Activated CD4-positive, CD25-positive, alpha-beta regulatory T cell (primary cell): ENCODE measurements around the gene STAC.
"Not testable (repeated sequence)": the region's sequence is repeated elsewhere in the genome, so short reads cannot be mapped to it uniquely, and the experiment has no call there.

Source experiments
- DNase-seq, 4 experiments: peaks; one replicate each; lab custom pipeline; 2025; lab: John Stamatoyannopoulos, UW

The STAC gene

DNA sequence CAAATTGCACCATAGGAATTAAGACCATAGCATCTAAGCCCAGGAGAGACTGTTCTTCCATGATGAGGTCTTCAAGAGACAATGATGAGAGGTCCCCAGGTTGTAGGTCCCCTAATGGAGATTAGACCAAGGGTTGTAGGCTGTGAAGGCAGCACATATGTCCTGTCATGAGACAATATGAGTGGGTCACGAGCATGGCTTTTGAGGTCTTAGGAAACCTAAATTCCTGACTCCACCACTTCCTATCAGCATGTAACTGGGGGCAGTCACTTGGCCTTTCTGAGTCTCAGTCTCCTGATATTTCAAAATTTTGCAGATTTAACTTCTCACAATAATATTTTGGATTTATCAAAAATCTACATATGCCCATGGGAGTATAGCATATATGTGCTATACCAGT, 31.3 kb downstream of the STAC start:
- no peak for DNase-seq

DNA sequence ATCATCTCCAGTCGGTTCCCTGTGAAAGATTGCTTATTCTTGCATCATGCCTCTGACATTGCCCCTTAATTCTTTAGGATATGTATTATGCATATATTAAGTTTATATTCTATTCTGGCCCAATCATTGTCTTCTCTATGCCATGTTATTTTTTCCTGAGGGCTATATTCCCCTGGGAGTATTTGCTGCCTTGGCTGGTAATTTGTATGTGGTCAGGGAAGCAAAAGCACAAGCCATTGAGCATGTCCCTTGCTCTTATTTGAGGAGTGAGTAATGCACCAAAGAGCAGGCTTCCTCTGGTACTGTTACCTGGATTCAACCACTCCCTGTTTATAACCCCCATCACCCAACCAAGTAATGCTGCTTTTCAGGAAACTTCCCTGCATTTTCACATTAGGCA, 36.3 kb downstream of the STAC start:
- DNase-seq: no peak

DNA sequence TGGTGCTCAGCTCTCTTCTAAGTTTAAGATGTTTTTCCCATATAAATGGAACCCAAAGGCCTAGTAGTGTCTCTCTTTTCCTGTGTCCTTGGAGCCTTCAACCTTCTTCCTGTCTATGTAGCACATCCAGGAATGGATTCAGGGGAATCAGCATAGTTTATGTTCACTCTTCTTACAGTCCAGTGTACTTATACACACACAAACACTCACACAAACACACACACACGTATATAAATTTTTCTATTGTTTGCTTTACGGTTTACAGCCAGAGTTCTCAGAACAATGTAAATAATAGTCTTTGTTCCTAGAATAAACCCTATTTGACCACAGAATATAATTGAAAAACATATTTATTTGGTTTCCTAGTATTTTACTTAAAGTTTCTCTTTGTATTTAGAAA, 36.9 kb downstream of the STAC start:
- DNase-seq: no peak

DNA sequence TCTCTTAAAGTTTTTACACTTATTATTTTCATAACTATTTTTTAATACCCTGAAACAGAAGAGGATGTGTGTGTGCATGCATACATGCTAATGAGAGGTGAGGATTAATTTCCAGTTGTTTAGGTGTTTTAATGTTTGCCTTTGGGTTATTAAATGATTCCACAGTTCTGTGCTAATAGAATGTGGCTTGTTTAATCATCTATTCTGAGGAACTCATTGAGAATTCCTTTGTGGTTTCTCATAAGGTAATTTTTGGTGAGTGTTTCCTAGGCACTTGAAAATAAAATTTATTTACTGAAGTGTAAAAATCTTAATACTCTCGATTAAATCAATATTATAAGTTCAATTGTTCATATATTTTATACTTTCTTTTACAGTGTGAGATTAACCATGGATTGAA, 38.0 kb downstream of the STAC start:
- no peak for DNase-seq

DNA sequence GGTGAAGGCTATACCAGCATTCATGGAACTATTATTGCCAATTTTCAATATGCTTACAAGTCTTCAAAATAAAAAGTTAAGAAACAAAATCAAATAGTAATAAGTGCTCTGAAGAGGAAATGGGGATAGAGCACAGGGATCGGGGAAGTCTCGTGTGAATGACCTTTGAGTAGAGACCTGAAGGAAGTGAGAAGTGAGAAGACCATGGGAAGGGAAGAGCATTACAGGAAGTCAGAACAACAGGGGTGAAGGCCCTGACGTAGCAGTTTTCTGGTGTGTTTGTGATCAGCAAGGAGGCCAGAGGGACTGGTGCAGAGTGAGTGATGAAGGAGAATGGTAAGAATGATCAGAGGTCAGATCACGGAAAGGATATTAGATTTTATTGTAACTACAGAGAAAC, 48.1 kb downstream of the STAC start:
- no peak for DNase-seq

DNA sequence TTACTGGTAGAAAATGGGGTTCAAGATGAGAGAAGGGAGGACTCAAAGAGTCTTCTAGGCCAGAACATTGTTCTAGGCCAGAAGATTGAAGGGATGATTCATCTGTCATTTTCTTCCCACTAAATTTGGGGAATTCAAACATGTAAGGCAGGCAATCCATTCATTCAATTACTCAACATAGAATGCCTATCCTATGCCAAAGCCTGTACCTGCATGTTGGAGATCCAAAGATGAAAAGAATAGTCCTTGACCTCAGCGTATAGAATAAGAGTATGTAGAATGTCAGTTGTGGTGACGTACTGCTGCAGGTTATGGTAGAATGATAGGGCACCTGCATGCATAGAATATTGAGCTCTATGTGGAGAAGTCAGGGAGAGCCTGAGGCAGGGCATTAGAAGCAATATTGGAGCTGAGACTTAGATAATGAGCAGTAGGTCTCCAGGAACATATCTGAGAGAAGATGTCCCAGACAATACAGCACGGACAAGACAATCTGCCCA, 49.7 kb downstream of the STAC start:
- no peak for DNase-seq

DNA sequence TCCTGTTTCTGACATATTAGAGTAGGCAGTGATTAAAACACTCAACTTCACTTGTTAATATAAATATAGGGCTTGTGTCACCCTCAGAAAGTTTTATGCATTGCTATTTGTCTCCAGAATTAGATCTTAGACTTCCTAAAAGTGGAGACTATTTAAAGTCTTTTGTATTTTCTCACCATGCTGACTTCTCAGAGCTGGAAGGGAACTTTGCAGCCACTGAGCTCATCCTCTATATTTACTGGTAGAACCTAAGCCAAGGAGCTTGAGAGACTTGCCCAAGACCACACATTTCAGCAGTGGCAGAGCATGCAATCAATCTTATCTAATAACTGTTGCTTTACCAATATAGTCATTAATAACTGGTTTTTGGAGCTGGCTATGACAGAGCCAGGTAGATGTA, 53.2 kb downstream of the STAC start:
- DNase-seq: no peak

DNA sequence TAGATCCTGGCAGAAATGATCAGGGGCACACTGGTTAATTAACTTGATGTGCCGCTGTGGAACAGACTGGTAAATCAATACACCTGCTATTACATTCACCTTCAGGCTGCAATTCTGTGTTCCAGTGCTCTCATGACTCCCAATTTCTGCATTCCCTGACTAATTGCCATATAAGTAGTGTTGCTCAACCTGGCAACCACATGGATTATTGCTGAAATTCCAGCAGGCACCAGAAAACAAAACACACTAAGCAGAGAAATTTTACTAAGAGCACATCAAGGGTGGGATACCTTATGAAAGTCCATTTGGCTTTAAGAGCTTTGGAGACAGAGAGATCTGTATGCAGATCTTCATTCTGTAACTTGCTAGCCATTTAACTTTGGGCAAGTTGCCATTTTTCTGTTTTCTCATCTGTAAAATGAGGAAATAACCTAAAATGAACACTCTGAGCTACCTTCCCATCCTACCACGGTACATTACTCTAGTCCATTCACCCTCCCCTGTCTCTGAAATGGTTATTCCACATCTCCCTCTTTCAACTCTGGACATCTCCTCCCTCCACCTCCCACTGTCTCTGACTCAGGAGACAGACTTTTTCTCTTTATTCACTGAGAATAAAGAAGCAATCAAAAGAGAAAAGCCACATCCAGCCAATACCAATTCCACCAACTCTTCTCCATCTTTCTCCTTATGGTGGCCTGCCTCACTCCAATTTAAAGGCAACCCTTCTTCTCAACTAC, 54.6 kb downstream of the STAC start:
- no peak for DNase-seq

DNA sequence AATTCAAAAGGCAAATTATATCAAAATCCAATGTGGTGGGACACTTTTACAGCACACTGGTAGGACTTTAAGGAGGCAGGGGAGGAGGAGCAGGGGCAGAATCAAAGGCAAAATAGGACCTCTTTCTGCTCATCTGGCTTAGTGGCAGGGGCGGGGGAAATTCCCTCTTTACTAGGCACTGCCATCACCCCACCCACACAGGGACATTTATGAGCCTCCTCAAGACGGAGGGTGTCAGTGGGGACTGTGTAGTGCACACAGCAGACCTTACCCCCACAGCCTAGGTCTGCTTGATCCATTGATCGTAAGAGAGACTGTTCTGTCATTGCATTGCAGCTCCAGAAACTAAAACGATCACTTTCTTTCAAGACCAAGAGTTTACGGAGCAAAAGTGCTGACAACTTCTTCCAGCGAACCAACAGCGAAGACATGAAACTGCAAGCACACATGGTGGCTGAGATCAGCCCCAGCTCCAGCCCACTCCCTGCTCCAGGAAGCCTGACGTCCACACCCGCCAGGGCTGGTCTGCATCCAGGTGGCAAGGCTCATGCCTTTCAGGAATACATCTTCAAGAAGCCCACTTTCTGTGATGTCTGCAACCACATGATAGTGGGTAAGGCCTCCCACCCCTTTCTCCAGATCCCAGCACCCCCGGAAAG, 62.9 kb downstream of the STAC start:
- no peak for DNase-seq

DNA sequence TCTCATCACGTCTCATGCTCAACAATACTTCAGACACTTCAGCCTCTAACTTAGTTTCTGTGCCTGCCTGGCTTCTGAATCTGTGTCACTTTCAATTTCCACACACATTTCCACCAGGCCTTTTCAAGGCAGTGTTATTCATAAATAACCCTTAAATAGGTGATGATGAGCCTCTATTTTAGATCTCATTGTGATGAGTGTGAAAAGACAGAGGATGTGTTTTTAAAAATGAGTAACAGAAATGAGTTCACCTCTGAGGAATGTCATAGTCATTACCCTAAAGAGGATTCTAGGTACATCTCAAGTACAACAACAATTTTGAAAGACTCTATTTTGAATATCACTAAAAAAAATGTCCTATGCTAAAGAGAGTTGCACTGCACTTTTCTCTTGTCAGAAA, 64.6 kb downstream of the STAC start:
- no peak for DNase-seq

DNA sequence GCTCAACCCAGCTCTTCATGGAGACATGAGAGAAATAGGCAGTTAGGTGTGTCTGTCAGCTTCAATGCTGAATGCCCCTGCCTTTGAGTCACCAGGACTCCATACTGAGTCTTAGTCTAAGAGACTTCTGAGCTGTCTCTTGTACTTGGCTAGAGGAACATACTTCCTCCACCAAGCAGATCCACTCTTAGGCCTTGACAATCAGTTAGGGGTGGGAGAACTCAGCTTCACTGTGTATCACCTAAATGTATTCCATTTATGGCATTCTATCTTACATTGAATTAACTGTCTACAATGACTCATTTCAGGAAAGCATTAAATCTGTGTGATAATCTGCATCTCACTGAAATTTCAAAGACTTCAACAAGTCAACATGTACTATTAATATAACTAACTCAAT, 66.0 kb downstream of the STAC start:
- DNase-seq: no peak

DNA sequence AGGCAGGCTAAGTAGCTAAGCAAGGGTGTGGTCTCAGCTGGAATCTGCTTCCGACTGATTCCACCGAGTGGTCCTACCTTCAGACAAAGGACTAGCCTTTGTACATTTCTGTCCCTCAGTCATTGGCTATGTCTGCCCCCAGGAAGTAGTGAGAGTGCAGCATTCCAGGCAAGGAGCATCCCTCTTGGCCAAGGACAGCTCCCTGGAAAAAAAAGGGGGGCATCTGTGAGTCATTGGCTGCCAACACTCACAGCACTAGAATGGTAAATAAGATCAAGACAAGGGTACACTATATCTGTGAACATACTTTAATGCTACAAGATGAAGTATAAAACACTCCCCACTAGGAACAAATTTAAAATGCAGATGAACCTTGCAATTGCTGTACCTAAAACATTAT, 66.8 kb downstream of the STAC start:
- no peak for DNase-seq

DNA sequence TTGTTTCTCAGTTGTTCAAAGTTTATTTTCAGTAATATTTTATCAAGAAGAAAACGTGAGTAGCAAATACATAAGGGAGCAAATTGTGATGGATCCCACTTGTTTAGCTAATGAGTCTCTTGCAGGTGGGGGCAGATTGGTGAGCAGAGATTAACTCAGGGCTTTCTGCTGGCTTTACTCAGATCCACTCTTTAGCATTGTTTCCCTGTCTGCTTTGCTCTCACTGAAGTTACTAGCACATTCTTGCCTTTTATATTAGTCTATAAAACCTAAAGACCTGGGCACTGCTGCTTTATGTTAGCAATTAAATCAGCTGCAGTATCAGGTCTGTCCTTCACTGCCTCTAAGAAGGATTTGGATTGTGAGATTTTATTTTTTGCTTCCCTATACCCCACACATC, 71.5 kb downstream of the STAC start:
- no peak for DNase-seq

DNA sequence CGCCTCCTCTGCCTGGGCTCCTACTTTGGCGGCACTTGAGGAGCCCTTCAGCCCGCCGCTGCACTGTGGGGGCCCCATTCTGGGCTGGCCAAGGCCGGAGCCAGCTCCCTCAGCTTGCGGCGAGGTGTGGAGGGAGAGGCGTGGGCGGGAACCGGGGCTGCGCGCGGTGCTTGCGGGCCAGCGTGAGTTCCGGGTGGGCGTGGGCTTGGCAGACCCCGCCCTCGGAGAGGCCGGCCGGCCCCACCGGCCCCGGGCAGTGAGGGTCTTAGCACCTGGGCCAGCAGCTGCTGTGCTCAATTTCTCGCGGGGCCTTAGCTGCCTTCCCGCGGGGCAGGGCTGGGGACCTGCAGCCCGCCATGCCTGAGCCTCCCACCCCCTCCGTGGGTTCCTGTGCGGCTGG, 72.9 kb downstream of the STAC start:
- DNase-seq: not testable (repeated sequence)

DNA sequence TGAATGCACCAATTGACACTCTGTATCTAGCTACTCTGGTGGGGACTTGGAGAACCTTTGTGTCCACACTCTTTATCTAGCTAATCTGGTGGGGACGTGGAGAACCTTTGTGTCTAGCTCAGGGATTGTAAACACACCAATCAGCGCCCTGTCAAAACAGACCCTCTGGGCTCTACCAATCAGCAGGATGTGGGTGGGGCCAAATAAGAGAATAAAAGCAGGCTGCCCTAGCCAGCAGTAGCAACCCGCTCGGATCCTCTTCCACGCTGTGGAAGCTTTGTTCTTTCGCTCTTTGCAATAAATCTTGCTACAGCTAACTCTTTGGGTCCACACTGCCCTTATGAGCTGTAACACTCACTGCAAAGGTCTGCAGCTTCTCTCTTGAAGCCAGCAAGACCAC, 73.6 kb downstream of the STAC start:
- not testable (repeated sequence) for DNase-seq

DNA sequence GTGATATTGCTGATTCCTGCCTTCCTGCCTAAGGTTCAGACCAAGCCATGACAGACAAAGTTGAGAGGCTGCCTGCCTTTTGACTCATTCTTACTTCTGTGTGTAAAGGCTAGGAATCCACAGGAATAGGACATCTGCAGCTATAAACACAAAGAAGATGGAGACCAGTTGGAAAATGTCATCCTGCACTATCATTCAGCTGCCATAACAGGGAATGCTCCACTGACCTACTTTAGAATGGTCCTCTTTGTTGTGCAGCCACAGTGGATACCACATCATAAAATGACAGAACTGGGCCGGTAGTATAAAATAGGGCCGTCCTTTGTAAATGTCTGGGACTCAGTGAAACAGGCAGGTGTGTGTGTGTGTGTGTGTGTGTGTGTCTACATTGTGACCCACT, 75.1 kb downstream of the STAC start:
- no peak for DNase-seq

DNA sequence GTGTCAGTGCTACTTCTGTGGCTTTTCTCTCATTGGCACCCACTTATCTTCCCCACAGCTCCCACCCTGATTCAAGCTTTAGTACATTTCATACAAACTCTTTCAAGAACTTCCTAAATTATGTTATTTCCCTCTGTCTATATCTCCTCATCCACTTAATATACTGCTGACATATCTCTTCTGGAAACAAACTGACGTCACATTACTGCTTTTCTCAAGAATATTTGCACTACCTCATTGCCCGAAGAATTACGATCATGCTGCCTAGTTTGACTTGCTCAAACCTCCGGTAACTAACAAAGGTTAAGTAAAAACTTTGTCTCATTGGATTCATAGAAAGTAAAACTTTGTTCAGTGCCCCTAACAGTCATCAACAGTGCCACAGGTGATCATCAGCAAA, 76.5 kb downstream of the STAC start:
- DNase-seq: no peak

DNA sequence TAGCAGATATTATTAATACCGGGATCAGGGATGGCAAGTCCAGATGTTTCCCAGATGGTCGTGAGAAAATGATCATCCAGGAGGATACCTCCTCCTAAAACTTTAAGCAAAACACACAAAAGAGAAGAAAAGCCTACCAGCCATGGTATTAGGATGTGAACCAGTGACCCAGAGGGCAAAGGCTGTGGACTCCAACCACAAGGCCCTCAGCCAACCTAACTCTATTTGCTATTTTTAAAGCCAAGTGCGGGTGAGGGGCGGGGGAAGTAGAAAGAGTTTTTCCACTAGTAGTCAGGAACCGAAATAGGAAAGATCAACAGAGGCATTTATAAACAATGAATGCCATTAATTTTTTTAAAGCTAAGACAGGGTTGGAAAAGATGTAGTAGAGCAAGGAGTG, 77.4 kb downstream of the STAC start:
- DNase-seq: no peak

DNA sequence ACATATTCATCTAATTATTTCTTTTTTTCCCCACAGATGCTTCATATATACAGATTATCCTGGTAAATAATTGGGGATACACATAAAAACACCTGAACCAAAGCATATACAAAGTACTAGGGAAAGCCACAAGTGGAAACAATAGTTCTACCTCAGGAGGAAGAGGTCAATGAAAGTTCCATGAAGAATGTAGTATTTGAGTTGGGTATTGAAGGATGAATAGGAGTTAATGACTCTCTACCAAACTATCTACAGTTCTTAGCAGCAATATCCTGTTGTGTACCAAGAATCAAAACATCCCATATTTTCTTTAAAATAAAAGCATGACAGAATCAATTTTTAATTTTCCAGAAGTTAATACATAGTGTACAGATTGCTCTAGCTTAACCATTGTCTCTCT, 78.9 kb downstream of the STAC start:
- DNase-seq: no peak

DNA sequence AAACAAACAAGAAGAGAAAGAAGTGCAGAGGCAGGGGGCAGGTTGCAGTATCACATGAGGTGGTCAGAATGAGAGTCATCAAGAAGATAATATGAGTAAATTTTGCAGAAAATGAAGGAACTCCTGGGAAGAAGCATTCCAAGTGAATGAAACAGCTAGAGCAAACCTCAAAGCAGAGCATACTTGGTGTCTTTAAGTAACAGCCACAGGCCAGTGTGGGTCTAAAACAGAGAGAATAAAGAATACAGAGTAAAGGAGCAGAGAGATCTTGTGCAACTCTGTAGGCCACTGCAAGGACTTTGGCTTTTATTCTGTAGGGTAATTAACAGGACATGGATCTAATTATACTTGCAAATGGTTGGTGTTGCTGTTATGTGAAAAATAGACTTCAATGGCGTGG, 81.3 kb downstream of the STAC start:
- no peak for DNase-seq

DNA sequence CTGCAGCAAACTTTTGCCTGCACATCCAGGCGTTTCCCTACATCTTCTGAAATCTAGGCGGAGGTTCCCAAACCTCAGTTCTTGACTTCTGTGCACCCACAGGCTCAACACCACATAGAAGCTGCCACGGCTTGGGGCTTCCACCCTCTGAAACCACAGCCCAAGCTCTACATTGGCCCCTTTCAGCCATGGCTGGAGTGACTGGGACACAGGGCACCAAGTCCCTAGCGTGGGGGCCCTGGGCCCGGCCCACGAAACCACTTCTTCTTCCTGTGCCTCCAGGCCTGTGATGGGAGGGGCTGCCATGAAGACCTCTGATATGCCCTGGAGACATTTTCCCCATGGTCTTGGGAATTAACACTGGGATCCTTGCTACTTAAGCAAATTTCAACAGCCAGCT, 91.7 kb downstream of the STAC start:
- not testable (repeated sequence) for DNase-seq

DNA sequence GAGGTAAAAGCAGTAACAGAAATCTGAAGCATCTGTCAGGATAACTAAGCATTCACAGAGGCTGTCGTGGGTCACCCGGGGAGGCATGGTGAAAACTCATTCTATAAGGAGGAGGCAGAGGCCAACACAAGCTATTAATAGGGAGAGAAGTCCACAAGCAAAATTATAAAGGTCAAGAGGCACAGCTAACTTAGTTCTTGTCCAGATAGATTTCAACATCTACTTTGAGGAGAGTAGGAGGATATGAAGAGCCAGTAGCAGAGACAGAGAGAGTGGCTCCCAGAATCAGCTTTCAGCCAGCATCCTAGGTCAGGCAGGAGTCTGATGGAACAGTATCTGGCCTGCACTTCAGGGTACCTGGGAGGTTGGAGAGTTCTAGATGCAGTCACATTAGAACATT, 95.3 kb downstream of the STAC start:
- no peak for DNase-seq

DNA sequence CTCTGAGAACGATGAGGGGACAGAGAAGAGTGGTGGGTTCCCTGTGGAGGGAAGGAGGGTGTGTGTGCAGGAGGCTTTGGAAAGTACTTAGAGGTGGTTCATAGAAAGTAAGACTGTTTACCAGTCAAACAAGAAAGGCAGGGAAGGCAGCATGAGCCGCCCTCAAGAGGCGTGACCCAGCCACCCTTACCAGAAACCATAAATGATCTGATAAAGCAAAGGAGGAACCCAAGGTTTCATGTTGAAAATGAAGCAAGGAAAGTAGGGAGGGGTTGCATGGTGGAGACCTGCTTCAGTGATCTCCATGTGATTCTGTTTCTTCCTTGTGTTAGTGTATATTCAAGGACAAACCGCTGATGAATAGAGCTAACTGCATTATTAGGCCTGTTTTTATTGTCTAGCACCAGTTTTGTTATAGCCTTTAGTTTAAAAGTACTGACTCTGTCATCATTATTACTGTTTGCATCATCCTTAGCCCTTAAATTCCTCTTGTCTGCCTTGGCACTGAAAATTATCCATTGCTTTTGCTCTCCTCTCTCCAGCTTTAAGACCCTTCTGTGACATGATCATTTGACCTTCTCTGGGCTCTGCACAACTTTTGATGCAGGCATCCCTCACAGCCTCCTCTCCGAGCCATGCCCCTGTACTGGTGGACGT, 96.1 kb downstream of the STAC start:
- no peak for DNase-seq
